DND-41 (cell line): Measurements from ENCODE around the gene CADM2.

Source experiments
- EZH2 ChIP-seq: IDR thresholded peaks from 3 replicates; pipeline ENCODE4 v1.6.1; 2012; ENCODE audit warnings: borderline replicate concordance, low read depth, mild to moderate bottlenecking, moderate library complexity, low read length, inconsistent platforms; ENCODE audit not compliant: severe bottlenecking
- TF ChIP-seq, protein P1 (sequence below): IDR thresholded peaks from 2 replicates; pipeline ENCODE4 v1.5.1; 2012; ENCODE audit warnings: borderline replicate concordance, low read length, moderate library complexity, mild to moderate bottlenecking; ENCODE audit not compliant: poor library complexity, severe bottlenecking; ENCODE audit errors: extremely low read depth

GRCh38 chr3:85627932-85628331 is 669.1 kb downstream of the CADM2 start:
- TF ChIP-seq, protein P1, sequence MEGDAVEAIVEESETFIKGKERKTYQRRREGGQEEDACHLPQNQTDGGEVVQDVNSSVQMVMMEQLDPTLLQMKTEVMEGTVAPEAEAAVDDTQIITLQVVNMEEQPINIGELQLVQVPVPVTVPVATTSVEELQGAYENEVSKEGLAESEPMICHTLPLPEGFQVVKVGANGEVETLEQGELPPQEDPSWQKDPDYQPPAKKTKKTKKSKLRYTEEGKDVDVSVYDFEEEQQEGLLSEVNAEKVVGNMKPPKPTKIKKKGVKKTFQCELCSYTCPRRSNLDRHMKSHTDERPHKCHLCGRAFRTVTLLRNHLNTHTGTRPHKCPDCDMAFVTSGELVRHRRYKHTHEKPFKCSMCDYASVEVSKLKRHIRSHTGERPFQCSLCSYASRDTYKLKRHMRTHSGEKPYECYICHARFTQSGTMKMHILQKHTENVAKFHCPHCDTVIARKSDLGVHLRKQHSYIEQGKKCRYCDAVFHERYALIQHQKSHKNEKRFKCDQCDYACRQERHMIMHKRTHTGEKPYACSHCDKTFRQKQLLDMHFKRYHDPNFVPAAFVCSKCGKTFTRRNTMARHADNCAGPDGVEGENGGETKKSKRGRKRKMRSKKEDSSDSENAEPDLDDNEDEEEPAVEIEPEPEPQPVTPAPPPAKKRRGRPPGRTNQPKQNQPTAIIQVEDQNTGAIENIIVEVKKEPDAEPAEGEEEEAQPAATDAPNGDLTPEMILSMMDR: no peak
- TF ChIP-seq EZH2: no peak
